GM12892 (cell line): ENCODE measurements around the gene XCR1.

Experiments
- POLR2A ChIP-seq: IDR thresholded peaks from 2 replicates; pipeline ENCODE4 v1.6.1; 2011; ENCODE audit warnings: low read depth, low read length, control low read depth
- POLR2AphosphoS5 ChIP-seq: IDR thresholded peaks from 2 replicates; pipeline ENCODE4 v1.6.1; 2011; ENCODE audit warnings: low read depth, low read length, control low read depth
- TAF1 ChIP-seq: IDR thresholded peaks from 2 replicates; pipeline ENCODE4 v1.6.1; 2011; ENCODE audit warnings: low read depth, mild to moderate bottlenecking, control low read depth, low read length, borderline replicate concordance

DNA sequence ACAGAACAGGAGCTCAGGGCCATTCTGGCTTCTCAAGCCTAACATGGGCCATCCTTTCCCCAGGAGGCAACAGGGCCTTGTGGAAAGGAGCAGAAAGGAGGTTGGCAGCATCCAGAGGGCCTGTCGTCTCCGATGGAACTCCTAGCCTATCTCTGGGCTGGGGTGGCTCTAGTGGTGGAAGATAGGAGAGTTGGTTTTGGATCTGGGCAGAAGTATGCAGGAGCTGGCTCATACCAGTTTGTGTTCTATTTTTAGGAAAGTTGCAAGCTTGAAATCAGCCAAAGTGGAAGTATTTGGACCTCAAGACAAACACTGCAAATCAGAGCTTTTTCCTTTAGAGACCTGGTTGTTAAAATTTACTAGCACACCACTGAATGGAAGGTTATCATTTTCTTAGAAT, 35.4 kb upstream of the XCR1 start:
- no peak for TF ChIP-seq POLR2AphosphoS5
- no peak for TF ChIP-seq POLR2A
- TF ChIP-seq TAF1 = no peak
